HepG2 (cell line): ENCODE results near the gene ACTR10. TPM values are rescaled to one million over a fixed set of nuclear protein-coding genes. Genes with fewer than 3 reads are reported as not detected.
A peak's percentile ranks its signal among the peaks of the same experiment; 100 is the strongest.

Experiments used
- CBFB ChIP-seq: sonication (generic); formaldehyde crosslinking; IDR thresholded peaks from 2 replicates; pipeline ENCODE4 v1.4.0; 2020; ENCODE audit warnings: missing genetic modification reagents
- CTCF ChIP-seq: sonication (generic); formaldehyde crosslinking; IDR thresholded peaks from 2 replicates; pipeline ENCODE4 v1.5.0; 2020; ENCODE audit warnings: mild to moderate bottlenecking, missing genetic modification reagents, moderate library complexity
- HNF4G ChIP-seq, 2 experiments: sonication (generic) in 1 of 2; formaldehyde crosslinking in 1 of 2; IDR thresholded peaks; 2 replicates each; pipeline versions ENCODE4 v1.4.0 to v1.6.1; 2011 to 2020; ENCODE audit warnings: borderline replicate concordance in 2 of 2, low read depth in 2 of 2, mild to moderate bottlenecking in 2 of 2, low read length in 1 of 2, missing genetic modification reagents in 1 of 2, moderate library complexity in 1 of 2
- NFKBIZ ChIP-seq: IDR thresholded peaks from 2 replicates; pipeline ENCODE4 v1.6.1; 2018; ENCODE audit warnings: missing genetic modification reagents, missing compliant biosample characterization
- SNAPC5 ChIP-seq: sonication (generic); formaldehyde crosslinking; IDR thresholded peaks from 2 replicates; pipeline ENCODE4 v1.8.1; 2023; ENCODE audit warnings: mild to moderate bottlenecking, missing genetic modification reagents, borderline replicate concordance
- TARDBP ChIP-seq: sonication (generic); formaldehyde crosslinking; IDR thresholded peaks from 2 replicates; pipeline ENCODE4 v1.8.0; 2022; ENCODE audit warnings: mild to moderate bottlenecking, missing genetic modification reagents
- ZBTB40 ChIP-seq, 2 experiments: fragments of 450-650 bp in 1 of 2; sonication (generic) in 1 of 2; formaldehyde crosslinking in 1 of 2; IDR thresholded peaks; 2 replicates each; pipeline versions ENCODE4 v1.6.1 to v1.8.0; 2016 to 2022; ENCODE audit warnings: antibody characterized with exemption in 1 of 2, mild to moderate bottlenecking in 1 of 2, missing genetic modification reagents in 1 of 2
- ZNF292 ChIP-seq: sonication (generic); formaldehyde crosslinking; IDR thresholded peaks from 2 replicates; pipeline ENCODE4 v1.8.1; 2022; ENCODE audit warnings: mild to moderate bottlenecking, low read depth, missing genetic modification reagents, borderline replicate concordance
- ZNF687 ChIP-seq: sonication (generic); formaldehyde crosslinking; IDR thresholded peaks from 2 replicates; pipeline ENCODE4 v1.5.1; 2020; ENCODE audit warnings: mild to moderate bottlenecking, missing genetic modification reagents, moderate library complexity
- ZNF720 ChIP-seq: sonication (generic); formaldehyde crosslinking; IDR thresholded peaks from 2 replicates; pipeline ENCODE4 v1.4.0; 2020; ENCODE audit warnings: missing genetic modification reagents
- ZNF740 ChIP-seq: sonication (generic); formaldehyde crosslinking; IDR thresholded peaks from 2 replicates; pipeline ENCODE4 v1.4.0; 2020; ENCODE audit warnings: missing genetic modification reagents
- polyA plus RNA-seq, 8 experiments: library from polyadenylated mRNA; depleted of rRNA in 3 of 8; stranded (reverse) in 7 of 8; unstranded in 1 of 8; fragments of >200 nt; fragmentation: Illumina TruSeq in 4 of 8; extraction: Trizol in 4 of 8; gene quantifications; 2 replicates each; pipeline versions ENCODE4 v1.2.1 to v1.2.3, GENCODE V29; 2011 to 2016; ENCODE audit warnings: low read depth in 4 of 8, missing spikeins in 1 of 8, mixed read lengths in 1 of 8; ENCODE audit not compliant: insufficient read depth in 1 of 8
- total RNA-seq, 5 experiments: library from RNA; depleted of rRNA; stranded (reverse); fragments of >200 nt; fragmentation: Illumina TruSeq; extraction: Trizol; gene quantifications; 2 replicates each; pipeline ENCODE4 v1.2.3, GENCODE V29; 2016; ENCODE audit warnings: low read depth in 1 of 5

The ACTR10 gene
- total and polyA plus RNA-seq, 2 of the 13 experiments (the other 11 are each of a cell fraction or from before 2014, with no cell fraction given): 30.0 to 41.3 TPM

GRCh38 chr14:58244556-58245387, 44.8 kb downstream of the ACTR10 start, which contains the start of gene PSMA3 (continued):
- TF ChIP-seq CTCF: no peak
- TF ChIP-seq ZNF720: no peak
- TF ChIP-seq NFKBIZ: no peak
- no peak for TF ChIP-seq ZBTB40 (IDR thresholded peaks at IDR 0.05)
- TF ChIP-seq ZBTB40 (CRISPR knock-in tag; IDR thresholded peaks at IDR 0.05): peak; percentile 50; the same call in 1 of the 2 replicates
- peak; percentile 85 for TF ChIP-seq ZNF687 (CRISPR knock-in tag)
- 0 out of 2 replicates have a peak, but pooled peaks have one; percentile 60 for TF ChIP-seq SNAPC5
- TF ChIP-seq HNF4G (IDR thresholded peaks at IDR 0.05; ENCODE audit: borderline replicate concordance, low read depth, low read length): peak; percentile 36
- TF ChIP-seq HNF4G (CRISPR knock-in tag; IDR thresholded peaks at IDR 0.05; ENCODE audit: borderline replicate concordance, low read depth): no peak
- TF ChIP-seq ZNF740: no peak
- no peak for TF ChIP-seq ZNF292 (CRISPR knock-in tag)
- no peak for TF ChIP-seq CBFB (CRISPR knock-in tag)
- 0 out of 2 replicates have a peak, but pooled peaks have one; percentile 39 for TF ChIP-seq TARDBP
